NCI-H524 (cell line): ENCODE results near the gene TARDBP.
A peak's percentile ranks its signal among the peaks of the same experiment; 100 is the strongest.
"Not testable (repeated sequence)": the region's sequence is repeated elsewhere in the genome, so short reads cannot be mapped to it uniquely, and the experiment has no call there.

Source experiments
- DNase-seq, 2 experiments: peaks; one replicate each; lab custom pipeline; 2025; lab: John Stamatoyannopoulos, UW

The TARDBP gene

GRCh38 chr1:11059968-11060830 lies 47.7 kb downstream of the TARDBP start, which contains the start of gene SRM:
SRM (minus strand) TSS chr1:11060018; CDS start chr1:11059943, 75 bp downstream.
- peak; percentile 72 to 89 for DNase-seq

GRCh38 chr1:11061652-11062365 lies 49.4 kb downstream of the TARDBP start:
- no peak for DNase-seq

GRCh38 chr1:11062965-11063401 lies 50.5 kb downstream of the TARDBP start:
- no peak for DNase-seq

GRCh38 chr1:11063937-11064537 lies 51.6 kb downstream of the TARDBP start:
- DNase-seq = peak in 1 of 2 experiments; percentile 51

GRCh38 chr1:11064942-11065341 lies 52.5 kb downstream of the TARDBP start:
- no peak for DNase-seq

DNA sequence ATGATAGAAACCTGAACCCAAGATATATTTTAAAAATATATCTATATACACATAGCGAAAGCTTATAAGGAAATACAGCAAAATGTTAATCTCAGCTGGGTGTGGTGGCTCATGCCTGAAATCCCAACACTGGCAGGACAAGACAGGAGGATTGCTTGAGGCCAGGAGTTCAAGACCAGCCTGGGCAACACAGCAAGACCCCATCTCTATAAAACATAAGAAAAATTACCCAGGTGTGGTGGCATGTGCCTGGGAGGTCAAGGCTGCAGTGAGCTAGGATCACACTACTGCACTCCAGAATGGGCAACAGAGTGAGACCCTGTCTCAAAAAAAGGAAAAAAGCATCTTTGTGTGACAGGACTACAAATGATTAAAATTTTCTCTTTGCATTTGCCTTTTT lies 53.3 kb downstream of the TARDBP start:
- no peak for DNase-seq

DNA sequence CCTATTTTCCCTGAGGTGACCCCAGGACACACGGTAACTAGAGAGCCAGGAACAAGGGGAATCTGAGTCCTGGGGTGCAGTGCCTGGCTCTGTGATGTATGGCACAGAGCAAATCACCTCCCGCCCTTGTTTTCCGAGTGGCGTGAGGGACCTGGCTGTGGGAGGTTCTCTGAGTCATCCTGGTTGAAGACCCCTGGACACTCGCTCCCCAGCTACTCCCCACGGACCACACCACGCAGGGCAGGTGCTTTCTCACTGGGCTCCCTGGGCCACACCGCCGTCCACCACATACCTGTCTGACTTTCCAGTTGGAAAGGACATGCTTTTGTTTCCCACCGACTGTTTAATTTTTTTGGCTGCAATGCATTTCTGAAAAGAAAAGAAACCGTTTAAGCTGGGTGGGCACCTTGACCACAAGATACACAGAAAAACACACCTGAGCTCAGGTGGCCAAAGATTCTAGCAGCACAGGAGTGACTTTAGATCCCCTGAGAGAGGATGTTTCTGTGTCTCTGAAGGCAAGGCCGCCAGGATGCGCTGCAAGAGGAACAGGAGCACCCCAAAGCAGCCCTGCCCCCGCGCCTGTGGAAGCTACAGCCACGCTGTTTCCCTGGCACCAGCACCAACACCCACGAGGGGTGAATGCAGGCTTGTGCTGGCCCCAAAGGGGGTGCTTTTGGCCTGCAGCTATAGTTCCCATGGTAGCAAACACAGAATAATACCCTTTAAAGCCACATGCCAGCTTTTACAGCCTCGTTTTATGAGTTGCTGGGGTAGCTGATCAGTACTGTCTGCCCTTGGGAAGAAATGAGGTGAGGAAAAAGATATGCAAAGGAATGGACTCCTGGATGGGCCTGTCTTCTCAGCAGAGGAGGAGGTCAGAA lies 55.5 kb downstream of the TARDBP start:
- DNase-seq = no peak

GRCh38 chr1:11068600-11069473 lies 56.4 kb downstream of the TARDBP start:
- no peak for DNase-seq

DNA sequence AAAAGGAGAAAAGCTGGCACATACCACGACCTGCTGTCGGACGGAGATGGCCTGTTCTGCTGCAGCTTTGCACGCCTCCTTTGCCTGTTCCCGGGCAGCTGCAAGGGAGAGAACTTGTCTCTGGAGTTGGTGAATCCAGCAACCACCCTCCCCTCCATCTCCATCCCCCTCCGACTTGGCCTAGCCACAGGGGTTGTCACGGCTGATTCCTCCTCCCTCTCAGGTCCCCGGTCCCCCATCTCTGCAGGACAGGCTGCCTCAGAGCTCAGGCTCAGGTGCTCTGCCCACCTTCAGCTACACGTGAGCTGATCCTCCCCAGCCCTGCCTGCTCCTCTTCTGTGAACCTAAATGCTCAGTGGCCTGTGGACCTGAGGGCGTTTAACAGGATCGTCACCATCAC lies 58.4 kb downstream of the TARDBP start:
- no peak for DNase-seq

DNA sequence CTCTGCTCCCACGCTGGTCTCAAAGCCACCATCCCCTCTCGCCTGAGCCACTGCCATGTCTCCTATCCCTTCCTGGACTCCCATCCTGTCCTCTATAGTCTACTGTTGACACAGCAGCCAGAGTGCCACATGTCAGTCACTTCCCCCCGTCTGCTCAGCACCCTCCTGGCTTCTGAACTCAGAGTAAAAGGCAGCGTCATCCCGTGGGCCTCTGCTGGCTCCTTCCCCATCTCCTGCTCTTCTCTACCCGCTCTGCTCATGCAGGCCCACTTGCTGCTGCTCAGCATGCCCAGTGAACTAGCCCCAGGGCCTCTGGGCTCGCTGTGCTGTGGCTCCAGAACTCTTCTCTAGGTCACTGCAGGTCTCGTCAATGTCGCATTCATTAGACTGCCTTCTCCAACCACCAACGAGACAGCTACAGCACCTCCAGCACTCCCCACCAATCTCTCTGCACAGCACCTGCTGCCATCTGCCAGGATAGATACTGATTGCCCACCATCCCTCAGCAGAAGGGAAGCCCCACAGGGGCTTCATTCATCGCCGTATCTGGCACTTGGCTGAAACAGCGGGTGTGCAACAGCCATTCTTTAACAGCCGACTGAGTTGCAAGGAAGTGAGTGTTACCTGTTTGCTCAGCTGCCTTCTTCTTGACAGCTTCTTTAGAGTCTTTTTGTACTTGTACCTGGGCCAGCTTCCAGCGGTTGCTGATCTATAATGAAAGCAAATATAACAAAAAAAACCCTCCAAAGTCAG lies 59.2 kb downstream of the TARDBP start:
- no peak for DNase-seq

GRCh38 chr1:11072216-11072917 lies 59.9 kb downstream of the TARDBP start:
- no peak for DNase-seq

DNA sequence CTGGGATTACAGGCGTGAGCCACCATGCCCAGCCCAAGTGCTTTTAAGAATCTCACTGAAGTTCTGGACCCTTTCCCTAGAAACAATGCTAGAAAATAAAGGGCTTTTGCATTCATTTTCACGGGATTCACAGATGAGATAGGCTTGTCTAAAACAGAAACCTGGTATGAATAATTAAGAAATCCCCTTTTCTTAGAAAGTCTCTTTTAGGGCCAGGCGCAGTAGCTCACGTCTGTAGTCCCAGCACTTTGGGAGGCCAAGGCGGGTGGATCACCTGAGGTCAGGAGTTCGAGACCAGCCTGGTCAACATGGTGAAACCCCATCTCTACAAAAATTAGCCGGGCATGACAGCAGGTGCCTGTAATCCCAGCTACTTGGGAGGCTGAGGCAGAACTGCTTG lies 60.9 kb downstream of the TARDBP start:
- DNase-seq = not testable (repeated sequence)
